22Rv1 (cell line): ENCODE measurements around the gene KCNIP1.

ENCODE experiments used
- H3K27ac ChIP-seq: fragments of 450-650 bp; 2 replicates; pipeline ENCODE4 v1.5.1; 2017
- CTCF ChIP-seq: fragments of 450-650 bp; IDR thresholded peaks from 2 replicates; pipeline ENCODE4 v1.5.1; 2017; ENCODE audit warnings: mild to moderate bottlenecking
- ZFX ChIP-seq: fragments of 450-650 bp; IDR thresholded peaks from 2 replicates; pipeline ENCODE4 v1.6.1; 2017; ENCODE audit warnings: antibody characterized with exemption, borderline replicate concordance

The KCNIP1 gene

GRCh38 chr5:170470275-170470674 is 33.5 kb upstream of the KCNIP1 start:
- TF ChIP-seq CTCF: no peak
- TF ChIP-seq ZFX: no peak
- no peak overlapping the region for H3K27ac ChIP-seq

GRCh38 chr5:170470808-170471404 is 32.9 kb upstream of the KCNIP1 start:
- H3K27ac ChIP-seq: no peak overlapping the region
- TF ChIP-seq ZFX (no peak), CTCF (no peak)

GRCh38 chr5:170471551-170472178 is 32.2 kb upstream of the KCNIP1 start:
- H3K27ac ChIP-seq: no peak overlapping the region
- TF ChIP-seq ZFX: no peak
- TF ChIP-seq CTCF: no peak

- TF ChIP-seq CTCF: no peak
- TF ChIP-seq ZFX: no peak
- H3K27ac ChIP-seq: no peak overlapping the region
Measured at GRCh38 chr5:170473642-170474041, 30.2 kb upstream of the KCNIP1 start.

GRCh38 chr5:170474489-170475274 is 29.1 kb upstream of the KCNIP1 start:
- no peak overlapping the region for H3K27ac ChIP-seq
- TF ChIP-seq CTCF (no peak), ZFX (no peak)

GRCh38 chr5:170475294-170476000 is 28.4 kb upstream of the KCNIP1 start:
- H3K27ac ChIP-seq: no peak overlapping the region
- no peak for TF ChIP-seq ZFX
- no peak for TF ChIP-seq CTCF
